Stimulated activated CD8-positive, alpha-beta memory T cell treated with anti-CD3 and anti-CD28 coated beads, Interleukin-2, amount 100 ng/mL, for 1 hour (primary cell): ENCODE results near the gene RFTN1.

Experiments used
- DNase-seq, 2 donors: peaks; one replicate each; pipeline ENCODE4 v3.0.0-alpha.2; 2020; ENCODE audit warnings: low read depth in 2 of 2

The RFTN1 gene

DNA sequence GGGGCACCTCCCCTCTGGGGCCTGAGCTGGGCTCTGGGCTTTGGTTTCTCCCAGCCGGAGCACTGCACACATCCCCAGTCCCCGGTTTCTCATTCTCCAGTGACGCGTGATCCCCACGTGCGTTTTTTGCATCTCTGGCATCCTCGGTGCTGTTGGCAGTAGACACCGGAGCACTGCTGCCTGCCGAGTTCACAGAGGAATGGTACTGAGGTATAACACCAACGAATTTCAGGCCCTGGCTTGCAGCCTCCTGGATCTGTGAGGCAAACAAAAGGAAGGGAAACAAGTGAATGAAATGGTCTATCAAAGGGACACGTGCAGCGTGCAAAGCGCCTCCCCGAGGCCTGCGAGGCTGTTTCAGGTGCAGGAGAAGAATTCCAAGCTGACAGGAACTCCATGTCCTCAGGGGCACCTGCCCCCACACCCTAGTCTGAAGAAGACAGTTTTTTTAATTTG, 135.6 kb downstream of the RFTN1 start:
- DNase-seq, result no peak

DNA sequence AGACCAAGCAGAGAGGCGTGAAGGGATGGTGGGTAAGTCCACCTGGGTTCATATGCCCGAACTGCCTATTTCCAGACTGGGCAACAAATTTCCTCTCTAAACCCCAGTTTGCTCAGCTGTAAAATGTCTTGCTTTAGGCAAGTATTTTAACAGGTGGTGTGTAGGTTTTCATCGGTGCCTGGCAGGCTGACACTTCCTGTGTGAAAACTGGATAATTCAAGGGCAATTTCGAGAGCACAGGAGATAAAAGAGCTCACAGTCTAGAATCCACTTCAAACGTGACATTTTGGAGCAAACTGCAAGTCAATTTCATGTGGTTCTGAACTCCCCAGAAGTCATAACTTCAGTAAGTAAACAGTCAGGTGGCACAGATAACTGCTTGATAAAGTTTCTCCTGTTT, 136.3 kb downstream of the RFTN1 start:
- DNase-seq, result no peak

- no peak for DNase-seq
These were observed 137.6 kb downstream of the RFTN1 start for GRCh38 chr3:16375891-16376290.

DNA sequence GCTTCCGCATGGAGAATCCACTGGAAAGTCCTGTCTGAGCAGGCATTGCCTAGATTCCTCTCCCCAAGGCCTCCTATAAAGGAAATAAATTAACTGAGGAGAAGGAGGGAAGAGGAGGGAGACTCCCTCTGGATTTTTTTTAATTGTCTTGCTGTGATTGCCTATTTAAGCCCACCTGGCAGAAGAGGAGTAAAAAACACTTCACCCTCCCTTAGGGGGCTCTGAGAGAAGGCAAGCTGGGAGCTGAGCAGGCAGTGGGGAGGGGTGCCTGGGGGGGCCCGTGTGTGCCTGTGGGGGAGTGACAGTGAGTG, 138.6 kb downstream of the RFTN1 start:
- DNase-seq, result no peak

DNA sequence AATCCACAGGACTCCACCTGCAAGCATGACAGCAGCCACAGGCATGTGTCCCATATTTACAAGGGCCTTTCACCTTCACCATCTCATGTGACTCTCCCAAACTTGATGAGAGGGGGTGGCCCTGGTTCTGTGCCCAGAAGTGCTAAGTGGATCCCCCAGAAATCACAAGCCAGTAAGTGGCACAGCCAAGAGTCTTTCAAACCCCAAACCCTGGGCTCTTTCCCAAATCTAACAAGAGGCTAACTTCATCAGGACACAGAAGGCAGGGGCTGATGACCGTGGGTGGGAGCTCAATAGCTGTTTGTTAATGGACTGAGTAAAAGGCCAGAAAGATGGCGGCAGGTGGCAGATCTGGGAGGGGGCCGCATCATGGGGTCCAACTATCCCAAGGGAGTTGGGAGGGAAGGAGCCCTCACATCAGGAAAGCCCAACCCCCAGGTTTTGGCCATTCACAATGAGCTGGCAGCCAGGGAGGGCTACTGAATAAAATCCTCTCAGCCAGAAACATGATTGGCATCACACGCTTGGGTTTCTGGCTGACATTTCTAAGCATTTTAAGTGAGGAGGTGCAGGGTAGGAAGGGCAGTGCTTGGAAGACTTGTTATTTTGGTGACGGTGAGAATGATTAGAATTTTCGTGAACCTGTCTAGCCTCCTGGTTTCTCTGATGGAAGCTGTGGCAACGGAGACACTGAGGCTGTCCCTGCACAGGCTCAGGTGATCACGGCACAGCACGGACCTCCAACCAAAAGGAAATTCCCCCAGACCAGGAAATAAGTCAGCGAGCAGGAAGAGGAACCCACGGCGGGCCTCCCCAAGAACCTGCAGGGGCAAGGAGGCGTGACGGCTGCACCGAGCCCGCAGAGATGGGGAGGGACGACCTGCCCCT, 139.2 kb downstream of the RFTN1 start:
- DNase-seq, result no peak

GRCh38 chr3:16373341-16373946, 140.1 kb downstream of the RFTN1 start:
- DNase-seq, result no peak

GRCh38 chr3:16372362-16373292, 140.9 kb downstream of the RFTN1 start:
- DNase-seq, result no peak

DNA sequence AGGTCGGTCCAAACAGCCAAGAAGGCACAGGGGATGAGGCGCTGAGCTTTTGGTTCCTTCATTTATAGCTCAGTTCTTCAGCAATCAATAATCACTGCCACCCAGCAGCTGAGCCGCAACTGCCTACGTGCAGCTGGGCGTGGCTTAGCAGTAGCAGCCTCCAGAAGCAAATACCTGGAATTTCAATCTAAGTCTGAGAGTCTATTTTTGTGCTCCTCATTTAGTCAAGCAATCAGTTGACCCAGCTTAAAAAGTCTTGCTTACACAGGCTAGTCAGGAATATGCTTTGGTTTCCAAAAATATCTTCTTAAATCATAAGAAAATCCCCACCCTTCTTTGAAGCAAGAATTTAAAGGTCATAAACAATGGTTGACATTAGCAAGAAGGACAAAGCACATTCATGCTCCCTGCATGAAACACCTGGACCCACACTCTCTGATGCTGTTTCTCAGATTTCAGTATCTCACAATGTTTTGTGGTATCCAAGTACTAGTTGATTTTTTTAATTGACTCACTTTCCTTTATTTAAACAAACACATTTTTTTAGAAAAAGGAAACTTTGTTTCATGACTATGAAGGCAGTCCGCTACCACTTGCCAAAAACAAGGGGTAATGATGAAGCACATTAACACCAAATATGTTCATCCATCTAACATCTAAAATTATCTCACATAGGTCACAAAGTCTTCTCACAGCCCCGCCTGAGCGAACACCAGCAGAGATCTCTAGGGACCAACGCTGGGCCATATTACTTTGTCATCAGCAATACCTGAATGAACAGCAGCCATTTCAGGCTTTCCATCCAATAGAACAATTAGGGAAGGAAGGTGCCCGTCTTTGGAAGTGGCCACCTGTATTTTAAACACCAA, 142.4 kb downstream of the RFTN1 start:
- DNase-seq, result no peak

GRCh38 chr3:16370503-16370871, 143.0 kb downstream of the RFTN1 start:
- no peak for DNase-seq

GRCh38 chr3:16369885-16370284, 143.6 kb downstream of the RFTN1 start:
- DNase-seq, result no peak

DNA sequence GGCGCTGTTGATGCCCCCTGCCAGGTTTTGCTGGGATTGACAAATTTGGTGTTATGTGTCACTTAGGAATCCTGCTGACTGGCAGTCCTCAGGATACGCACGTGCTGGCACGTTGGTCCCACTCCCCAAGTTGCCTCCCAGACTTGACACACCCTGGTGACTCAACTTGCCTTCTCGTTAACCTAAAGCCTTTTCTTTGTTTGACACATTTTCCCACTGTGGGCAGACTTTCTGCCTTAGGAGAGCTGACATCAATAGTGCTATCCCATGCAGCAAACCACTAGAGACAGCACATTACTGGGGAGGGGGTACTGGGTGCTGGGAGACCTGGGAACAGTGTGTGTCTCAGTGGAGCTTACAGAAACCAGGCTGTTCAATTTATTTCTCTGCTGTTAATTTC, 144.2 kb downstream of the RFTN1 start:
- DNase-seq, result no peak

DNA sequence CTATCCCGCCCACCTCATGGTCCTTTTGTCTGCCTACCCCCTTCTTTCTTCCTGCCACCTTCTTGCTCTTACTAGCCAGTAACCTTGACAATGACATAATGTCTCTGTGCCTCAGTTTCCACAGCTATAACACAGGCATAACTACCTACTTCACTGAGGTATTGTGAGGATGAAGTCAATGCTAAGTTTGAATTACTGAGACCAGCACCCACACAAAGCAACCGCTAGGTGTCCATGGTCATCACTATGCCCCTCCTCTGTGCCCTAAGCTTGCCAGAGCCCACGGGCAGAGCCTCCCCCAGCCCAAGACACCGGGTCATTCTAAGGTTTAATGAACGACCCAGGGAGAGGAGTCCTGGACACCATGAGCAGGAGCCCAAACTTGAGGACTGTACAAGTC, 146.9 kb downstream of the RFTN1 start:
- no peak for DNase-seq

DNA sequence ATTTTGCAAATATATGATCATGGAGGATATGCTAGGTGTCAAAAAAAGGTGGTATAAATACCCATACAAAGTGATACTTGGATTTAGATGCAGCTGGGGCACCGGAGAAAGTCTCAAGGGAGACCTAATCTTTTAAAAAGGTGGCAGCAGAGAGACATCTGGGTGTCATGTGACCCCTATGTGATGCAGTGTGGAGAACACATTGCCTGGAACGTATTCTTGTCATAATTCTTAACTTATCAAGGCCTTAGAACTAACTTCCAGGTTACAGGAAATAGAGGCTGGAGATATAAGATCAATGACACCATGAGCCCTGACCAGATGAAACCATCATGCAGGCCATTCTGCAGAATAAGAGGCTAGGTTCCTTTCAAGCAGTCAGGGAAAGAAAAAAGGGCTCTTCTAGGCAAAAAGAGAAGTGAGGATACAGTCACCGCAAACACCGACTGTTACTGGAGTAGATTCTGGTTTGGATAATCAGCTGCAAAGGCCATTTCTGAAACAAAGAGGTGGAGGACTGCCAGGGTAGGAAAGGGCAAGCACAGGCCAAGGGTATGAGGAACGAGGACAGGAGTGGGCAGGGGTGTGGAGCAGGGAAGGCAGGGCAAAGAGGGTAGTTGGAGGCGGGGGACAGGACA, 147.9 kb downstream of the RFTN1 start:
- no peak for DNase-seq

GRCh38 chr3:16364963-16365362, 148.5 kb downstream of the RFTN1 start:
- DNase-seq, result no peak

- DNase-seq, result no peak
These were observed 149.2 kb downstream of the RFTN1 start for GRCh38 chr3:16364323-16364722.

- no peak for DNase-seq
These were observed 149.9 kb downstream of the RFTN1 start for GRCh38 chr3:16363636-16364035.

- no peak for DNase-seq
These were observed 150.7 kb downstream of the RFTN1 start for GRCh38 chr3:16362770-16363169.

- DNase-seq, result no peak
These were observed 152.4 kb downstream of the RFTN1 start for GRCh38 chr3:16361087-16361486.

DNA sequence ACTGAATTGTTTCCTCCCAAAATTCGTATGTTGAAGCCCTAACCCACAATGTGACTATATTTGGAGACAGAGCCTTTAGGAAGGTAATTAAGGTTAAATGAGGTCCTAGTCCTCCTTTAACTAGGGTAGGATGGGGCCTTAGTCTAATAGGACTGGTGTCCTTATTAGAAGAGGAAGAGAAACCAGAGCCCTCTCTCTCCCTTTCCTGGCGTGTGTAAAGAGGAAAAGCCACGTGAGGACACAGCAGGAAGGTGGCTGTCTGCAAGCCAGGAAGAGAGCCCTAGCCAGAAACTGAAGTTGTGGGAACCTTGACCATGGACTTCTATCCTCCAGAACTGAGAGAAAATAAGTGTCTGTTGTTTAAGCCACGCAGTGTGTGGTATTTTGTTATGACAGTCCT, 154.2 kb downstream of the RFTN1 start:
- DNase-seq, result no peak

DNA sequence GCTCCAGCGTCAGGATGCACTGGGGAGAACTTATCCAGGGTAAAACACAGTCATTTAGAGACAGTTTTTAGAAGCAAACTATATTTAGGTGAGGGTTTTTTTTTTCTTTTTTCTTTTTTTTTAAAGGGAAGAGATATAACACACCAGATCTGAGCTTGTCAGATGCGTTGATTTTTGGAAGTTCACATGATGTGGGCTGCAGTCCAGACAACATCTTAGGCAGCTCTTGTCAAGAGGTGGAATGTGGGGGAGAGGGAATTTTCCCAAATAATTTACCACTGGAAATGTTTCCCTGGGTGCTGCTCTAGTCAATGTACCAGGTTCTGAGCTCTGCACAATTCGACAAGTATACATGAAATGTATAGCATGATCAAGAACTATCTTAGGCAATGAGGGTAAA, 155.2 kb downstream of the RFTN1 start:
- no peak for DNase-seq
